HFF-Myc (cell line): Measurements from ENCODE around the gene GOLIM4.

ENCODE experiments used
- DNase-seq: peaks from one replicate; pipeline ENCODE4 v3.0.0-alpha.2; 2011; ENCODE audit warnings: low read depth; ENCODE audit errors: extremely low read depth
- H3K4me3 ChIP-seq: replicated peaks from 2 replicates; pipeline ENCODE4 v1.5.1; 2011; ENCODE audit warnings: low read depth, mild to moderate bottlenecking, control low read depth, low read length
- CTCF ChIP-seq: IDR thresholded peaks from 2 replicates; pipeline ENCODE4 v1.5.1; 2012; ENCODE audit warnings: mild to moderate bottlenecking, low read depth, low read length, control low read depth; ENCODE audit errors: missing control alignments

GOLIM4 gene

GRCh38 chr3:167998253-167998652 lies 97.5 kb downstream of the GOLIM4 start:
- no peak for DNase-seq
- no peak overlapping the region for H3K4me3 ChIP-seq
- TF ChIP-seq CTCF: no peak

- DNase-seq: no peak
These were observed 99.2 kb downstream of the GOLIM4 start for GRCh38 chr3:167996514-167996913.

GRCh38 chr3:167992381-167992780 lies 103.3 kb downstream of the GOLIM4 start:
- no peak for TF ChIP-seq CTCF
- no peak overlapping the region for H3K4me3 ChIP-seq
- no peak for DNase-seq

More at GRCh38 chr3:167996514-167996913, 99.2 kb downstream of the GOLIM4 start:
- TF ChIP-seq CTCF: no peak
- H3K4me3 ChIP-seq: no peak overlapping the region

GRCh38 chr3:167991213-167991612 lies 104.5 kb downstream of the GOLIM4 start:
- DNase-seq: no peak
- TF ChIP-seq CTCF: no peak
- H3K4me3 ChIP-seq: no peak overlapping the region

GRCh38 chr3:167989999-167990398 lies 105.7 kb downstream of the GOLIM4 start:
- TF ChIP-seq CTCF: no peak
- no peak for DNase-seq
- H3K4me3 ChIP-seq: no peak overlapping the region

GRCh38 chr3:167989066-167989465 lies 106.7 kb downstream of the GOLIM4 start:
- H3K4me3 ChIP-seq: no peak overlapping the region
- DNase-seq: no peak
- no peak for TF ChIP-seq CTCF

- no peak for TF ChIP-seq CTCF
- H3K4me3 ChIP-seq: no peak overlapping the region
- no peak for DNase-seq
These were observed 112.1 kb downstream of the GOLIM4 start for GRCh38 chr3:167983583-167983982.
